GM23338 (cell line): ENCODE results near the gene FNIP2.

ENCODE experiments used
- EZH2 ChIP-seq: fragments of 200-600 bp; sonication (generic); IDR thresholded peaks from one replicate; pipeline ENCODE4 v1.8.0; 2017; ENCODE audit warnings: antibody characterized with exemption, mild to moderate bottlenecking, low read depth; ENCODE audit not compliant: unreplicated experiment
- EZH2phosphoT487 ChIP-seq: fragments of 200-600 bp; sonication (generic); IDR thresholded peaks from one replicate; pipeline ENCODE4 v1.8.1; 2018; ENCODE audit warnings: antibody characterized with exemption; ENCODE audit not compliant: unreplicated experiment
- POLR2AphosphoS5 ChIP-seq: IDR thresholded peaks from 2 replicates; pipeline ENCODE4 v1.6.1; 2016; ENCODE audit warnings: antibody characterized with exemption, low read depth
- TF ChIP-seq, protein P1 (sequence below), 2 experiments: fragments of 200-600 bp in 1 of 2; sonication (generic) in 1 of 2; conservative IDR thresholded peaks; 2 replicates each; pipeline versions ENCODE4 v1.5.1 to v1.6.1; 2016 to 2017; ENCODE audit warnings: antibody characterized with exemption in 2 of 2, low read depth in 2 of 2, mild to moderate bottlenecking in 2 of 2, moderate library complexity in 1 of 2
- TF ChIP-seq, protein P2 (sequence below): IDR thresholded peaks from one replicate; pipeline ENCODE4 v1.6.1; 2018; ENCODE audit warnings: antibody characterized with exemption; ENCODE audit not compliant: unreplicated experiment
- TF ChIP-seq, protein P3 (sequence below): IDR thresholded peaks from 2 replicates; pipeline ENCODE4 v1.6.1; 2016; ENCODE audit warnings: antibody characterized with exemption

DNA sequence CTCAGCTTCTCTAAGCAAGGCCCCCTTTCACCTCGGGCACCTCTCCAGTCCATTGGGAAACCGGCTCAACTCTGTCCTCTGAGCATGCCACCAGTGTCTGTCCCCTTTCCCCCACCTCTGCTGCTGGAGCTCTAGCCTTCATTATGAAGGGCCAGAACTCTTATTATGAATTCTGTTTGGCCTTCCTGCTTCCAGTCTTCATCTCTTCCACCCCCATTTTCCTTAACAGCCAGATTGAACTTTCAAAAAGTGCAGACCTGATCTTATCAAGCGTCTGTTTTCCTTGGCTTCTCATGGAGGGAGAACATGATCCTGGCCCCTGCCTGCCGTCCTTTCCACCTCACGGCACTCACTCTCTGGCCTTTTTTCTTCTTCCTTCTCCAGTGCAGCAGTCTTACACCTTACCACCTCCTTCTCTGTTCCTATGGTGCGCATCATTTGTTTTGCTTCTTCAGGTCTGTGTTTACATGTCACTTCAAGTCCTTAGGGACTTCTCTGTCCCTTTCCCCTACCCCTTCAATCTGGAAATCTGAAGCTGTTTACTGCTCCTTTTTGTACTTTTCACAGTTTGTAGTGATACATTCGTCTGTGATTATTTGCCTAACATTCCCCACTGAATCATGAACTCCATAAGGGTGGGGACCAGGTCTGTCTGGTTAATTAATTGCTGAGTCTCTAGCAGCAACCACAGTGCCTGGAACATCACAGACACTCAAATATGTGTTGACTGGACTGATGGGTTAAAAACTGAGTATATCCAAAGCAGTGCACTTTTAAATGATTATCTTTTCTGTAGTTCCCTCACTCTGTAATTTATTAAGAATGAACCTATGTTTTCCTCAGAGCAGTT is 55.8 kb downstream of the FNIP2 start:
- TF ChIP-seq, protein P1, sequence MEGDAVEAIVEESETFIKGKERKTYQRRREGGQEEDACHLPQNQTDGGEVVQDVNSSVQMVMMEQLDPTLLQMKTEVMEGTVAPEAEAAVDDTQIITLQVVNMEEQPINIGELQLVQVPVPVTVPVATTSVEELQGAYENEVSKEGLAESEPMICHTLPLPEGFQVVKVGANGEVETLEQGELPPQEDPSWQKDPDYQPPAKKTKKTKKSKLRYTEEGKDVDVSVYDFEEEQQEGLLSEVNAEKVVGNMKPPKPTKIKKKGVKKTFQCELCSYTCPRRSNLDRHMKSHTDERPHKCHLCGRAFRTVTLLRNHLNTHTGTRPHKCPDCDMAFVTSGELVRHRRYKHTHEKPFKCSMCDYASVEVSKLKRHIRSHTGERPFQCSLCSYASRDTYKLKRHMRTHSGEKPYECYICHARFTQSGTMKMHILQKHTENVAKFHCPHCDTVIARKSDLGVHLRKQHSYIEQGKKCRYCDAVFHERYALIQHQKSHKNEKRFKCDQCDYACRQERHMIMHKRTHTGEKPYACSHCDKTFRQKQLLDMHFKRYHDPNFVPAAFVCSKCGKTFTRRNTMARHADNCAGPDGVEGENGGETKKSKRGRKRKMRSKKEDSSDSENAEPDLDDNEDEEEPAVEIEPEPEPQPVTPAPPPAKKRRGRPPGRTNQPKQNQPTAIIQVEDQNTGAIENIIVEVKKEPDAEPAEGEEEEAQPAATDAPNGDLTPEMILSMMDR (conservative IDR thresholded peaks at IDR 0.05; ENCODE audit: low read depth in 2 of 2), result no peak
- TF ChIP-seq POLR2AphosphoS5 (no peak), EZH2 (no peak), EZH2phosphoT487 (no peak)
- TF ChIP-seq, protein P2, sequence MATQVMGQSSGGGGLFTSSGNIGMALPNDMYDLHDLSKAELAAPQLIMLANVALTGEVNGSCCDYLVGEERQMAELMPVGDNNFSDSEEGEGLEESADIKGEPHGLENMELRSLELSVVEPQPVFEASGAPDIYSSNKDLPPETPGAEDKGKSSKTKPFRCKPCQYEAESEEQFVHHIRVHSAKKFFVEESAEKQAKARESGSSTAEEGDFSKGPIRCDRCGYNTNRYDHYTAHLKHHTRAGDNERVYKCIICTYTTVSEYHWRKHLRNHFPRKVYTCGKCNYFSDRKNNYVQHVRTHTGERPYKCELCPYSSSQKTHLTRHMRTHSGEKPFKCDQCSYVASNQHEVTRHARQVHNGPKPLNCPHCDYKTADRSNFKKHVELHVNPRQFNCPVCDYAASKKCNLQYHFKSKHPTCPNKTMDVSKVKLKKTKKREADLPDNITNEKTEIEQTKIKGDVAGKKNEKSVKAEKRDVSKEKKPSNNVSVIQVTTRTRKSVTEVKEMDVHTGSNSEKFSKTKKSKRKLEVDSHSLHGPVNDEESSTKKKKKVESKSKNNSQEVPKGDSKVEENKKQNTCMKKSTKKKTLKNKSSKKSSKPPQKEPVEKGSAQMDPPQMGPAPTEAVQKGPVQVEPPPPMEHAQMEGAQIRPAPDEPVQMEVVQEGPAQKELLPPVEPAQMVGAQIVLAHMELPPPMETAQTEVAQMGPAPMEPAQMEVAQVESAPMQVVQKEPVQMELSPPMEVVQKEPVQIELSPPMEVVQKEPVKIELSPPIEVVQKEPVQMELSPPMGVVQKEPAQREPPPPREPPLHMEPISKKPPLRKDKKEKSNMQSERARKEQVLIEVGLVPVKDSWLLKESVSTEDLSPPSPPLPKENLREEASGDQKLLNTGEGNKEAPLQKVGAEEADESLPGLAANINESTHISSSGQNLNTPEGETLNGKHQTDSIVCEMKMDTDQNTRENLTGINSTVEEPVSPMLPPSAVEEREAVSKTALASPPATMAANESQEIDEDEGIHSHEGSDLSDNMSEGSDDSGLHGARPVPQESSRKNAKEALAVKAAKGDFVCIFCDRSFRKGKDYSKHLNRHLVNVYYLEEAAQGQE, result no peak
- TF ChIP-seq, protein P3, sequence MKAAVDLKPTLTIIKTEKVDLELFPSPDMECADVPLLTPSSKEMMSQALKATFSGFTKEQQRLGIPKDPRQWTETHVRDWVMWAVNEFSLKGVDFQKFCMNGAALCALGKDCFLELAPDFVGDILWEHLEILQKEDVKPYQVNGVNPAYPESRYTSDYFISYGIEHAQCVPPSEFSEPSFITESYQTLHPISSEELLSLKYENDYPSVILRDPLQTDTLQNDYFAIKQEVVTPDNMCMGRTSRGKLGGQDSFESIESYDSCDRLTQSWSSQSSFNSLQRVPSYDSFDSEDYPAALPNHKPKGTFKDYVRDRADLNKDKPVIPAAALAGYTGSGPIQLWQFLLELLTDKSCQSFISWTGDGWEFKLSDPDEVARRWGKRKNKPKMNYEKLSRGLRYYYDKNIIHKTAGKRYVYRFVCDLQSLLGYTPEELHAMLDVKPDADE, result no peak
